MM.1S (cell line): ENCODE data around the gene CCDC86.

Experiments used
- DNase-seq: peaks from one replicate; pipeline ENCODE4 v3.0.0-alpha.2; 2015
- H2AFZ ChIP-seq: fragments of 300-600 bp; sonication (generic); 2 replicates; pipeline ENCODE4 v1.6.0; 2016; ENCODE audit warnings: antibody characterized with exemption, low read length
- H3F3A ChIP-seq: fragments of 300-600 bp; sonication (generic); 2 replicates; pipeline ENCODE4 v1.6.1; 2016; ENCODE audit warnings: mild to moderate bottlenecking, antibody characterized with exemption, low read length, moderate library complexity, mixed read lengths; ENCODE audit not compliant: insufficient read depth
- H3K27ac ChIP-seq: fragments of 300-600 bp; sonication (generic); 2 replicates; pipeline ENCODE4 v1.5.1; 2016; ENCODE audit warnings: mild to moderate bottlenecking, low read length
- H3K27me3 ChIP-seq: fragments of 300-600 bp; sonication (generic); replicated peaks from 2 replicates; pipeline ENCODE4 v1.6.0; 2016; ENCODE audit warnings: low read length; ENCODE audit not compliant: insufficient read depth
- H3K36me3 ChIP-seq: fragments of 300-600 bp; sonication (generic); replicated peaks from 2 replicates; pipeline ENCODE4 v1.6.1; 2016; ENCODE audit warnings: mild to moderate bottlenecking, low read length, mixed read lengths; ENCODE audit not compliant: insufficient read depth
- H3K4me1 ChIP-seq: fragments of 300-600 bp; sonication (generic); 2 replicates; pipeline ENCODE4 v1.6.1; 2016; ENCODE audit warnings: low read length, mixed read lengths
- H3K4me2 ChIP-seq: fragments of 300-600 bp; sonication (generic); 2 replicates; pipeline ENCODE4 v1.6.0; 2016; ENCODE audit warnings: low read depth, low read length
- H3K4me3 ChIP-seq: fragments of 300-600 bp; sonication (generic); 2 replicates; pipeline ENCODE4 v1.5.1; 2016; ENCODE audit warnings: low read length, mixed read lengths
- H3K79me2 ChIP-seq: fragments of 300-600 bp; sonication (generic); 2 replicates; pipeline ENCODE4 v1.6.1; 2016; ENCODE audit warnings: mixed run types, low read length, mixed read lengths
- H3K9ac ChIP-seq: fragments of 300-600 bp; sonication (generic); 2 replicates; pipeline ENCODE4 v1.6.1; 2016; ENCODE audit warnings: low read length, mixed read lengths
- H3K9me2 ChIP-seq: fragments of 300-600 bp; sonication (generic); replicated peaks from 2 replicates; pipeline ENCODE4 v1.6.1; 2016; ENCODE audit warnings: mild to moderate bottlenecking, low read length, mixed read lengths; ENCODE audit not compliant: insufficient read depth
- H3K9me3 ChIP-seq: fragments of 300-600 bp; sonication (generic); replicated peaks from 2 replicates; pipeline ENCODE4 v1.6.1; 2016; ENCODE audit warnings: mild to moderate bottlenecking, low read length, mixed read lengths; ENCODE audit not compliant: insufficient read depth
- H4K20me1 ChIP-seq: fragments of 300-600 bp; sonication (generic); 2 replicates; pipeline ENCODE4 v1.6.1; 2016; ENCODE audit warnings: mild to moderate bottlenecking, low read length, moderate library complexity, mixed read lengths; ENCODE audit not compliant: insufficient read depth
- CTCF ChIP-seq: fragments of 300-600 bp; sonication (generic); IDR thresholded peaks from 2 replicates; pipeline ENCODE4 v1.5.1; 2016; ENCODE audit warnings: antibody characterized with exemption, low read length, mixed read lengths
- EZH2 ChIP-seq: fragments of 300-600 bp; sonication (generic); optimal IDR thresholded peaks from 2 replicates; pipeline ENCODE3; 2017; ENCODE audit warnings: low read depth, mild to moderate bottlenecking, antibody characterized with exemption, low read length, mixed read lengths
- EZH2phosphoT487 ChIP-seq: fragments of 300-600 bp; sonication (generic); IDR thresholded peaks from 2 replicates; pipeline ENCODE4 v1.6.1; 2018; ENCODE audit warnings: antibody characterized with exemption, low read length

The CCDC86 gene

GRCh38 chr11:60841797-60842667 lies at the start of gene CCDC86:
TSS of gene CCDC86 (plus strand) at chr11:60842113. CDS start at chr11:60842125, 12 bp downstream.
- DNase-seq = peak; percentile 97
- peaks cover 57% of the 10 kb centered on the region for H3K4me1 ChIP-seq
- peaks cover 6% of the 10 kb centered on the region; the same call in 1 of the 2 replicates for H3K36me3 ChIP-seq
- H3K27me3 ChIP-seq = no peaks in the 10 kb centered on the region
- TF ChIP-seq EZH2phosphoT487 (no peak), EZH2 (no peak), CTCF (no peak)
- H2AFZ ChIP-seq = peak within 1 kb of the TSS; percentile 61
- H3K4me3 ChIP-seq = peak within 1 kb of the TSS; percentile 92
- no peaks in the 10 kb centered on the region for H4K20me1 ChIP-seq
- no peaks in the 10 kb centered on the region for H3K9me2 ChIP-seq
- H3K9ac ChIP-seq = peak within 1 kb of the TSS; percentile 97
- H3K27ac ChIP-seq = peak within 1 kb of the TSS; percentile 94
- H3K9me3 ChIP-seq = no peaks in the 10 kb centered on the region
- peak within 1 kb of the TSS; percentile 94 for H3K4me2 ChIP-seq
- peaks cover 55% of the 10 kb centered on the region for H3K79me2 ChIP-seq
- H3F3A ChIP-seq = peaks cover 35% of the 10 kb centered on the region

- H3K4me1 ChIP-seq = no peaks in the 10 kb centered on the region
- H3K9me2 ChIP-seq = no peaks in the 10 kb centered on the region
- no peak overlapping the region for H2AFZ ChIP-seq
- no peaks in the 10 kb centered on the region for H3K27me3 ChIP-seq
- no peaks in the 10 kb centered on the region for H3K9me3 ChIP-seq
- no peak overlapping the region for H3K4me2 ChIP-seq
- H3F3A ChIP-seq = no peaks in the 10 kb centered on the region
- no peak for DNase-seq
- H3K36me3 ChIP-seq = no peaks in the 10 kb centered on the region
- TF ChIP-seq EZH2 (no peak), CTCF (no peak), EZH2phosphoT487 (no peak)
- no peaks in the 10 kb centered on the region for H4K20me1 ChIP-seq
- no peak overlapping the region for H3K27ac ChIP-seq
- no peak overlapping the region for H3K9ac ChIP-seq
- H3K4me3 ChIP-seq = no peak overlapping the region
- no peaks in the 10 kb centered on the region for H3K79me2 ChIP-seq
Observed at GRCh38 chr11:60792521-60792920, 49.4 kb upstream of the CCDC86 start.

- no peaks in the 10 kb centered on the region for H3K79me2 ChIP-seq
Observed at GRCh38 chr11:60795291-60795690, 46.6 kb upstream of the CCDC86 start.

More at GRCh38 chr11:60795291-60795690, 46.6 kb upstream of the CCDC86 start:
- Histone ChIP-seq H3K36me3 (no peaks in the 10 kb centered on the region), H3K4me3 (no peak overlapping the region), H3K27me3 (no peaks in the 10 kb centered on the region; the same call in 1 of the 2 replicates), H3K27ac (no peak overlapping the region), H4K20me1 (no peaks in the 10 kb centered on the region), H3F3A (no peaks in the 10 kb centered on the region), H3K9me2 (no peaks in the 10 kb centered on the region), H2AFZ (no peak overlapping the region), H3K4me2 (no peak overlapping the region), H3K9ac (no peak overlapping the region), H3K9me3 (no peaks in the 10 kb centered on the region), H3K4me1 (no peaks in the 10 kb centered on the region)
- DNase-seq = no peak
- TF ChIP-seq EZH2phosphoT487 (no peak), CTCF (no peak), EZH2 (no peak)
